ENCODE measurements around the gene URGCP. TPM values are rescaled to one million over a fixed set of nuclear protein-coding genes. Genes with fewer than 3 reads are reported as not detected.

The URGCP gene
- total RNA-seq, 1 experiment from 2014 or later: 29.8 TPM

DNA sequence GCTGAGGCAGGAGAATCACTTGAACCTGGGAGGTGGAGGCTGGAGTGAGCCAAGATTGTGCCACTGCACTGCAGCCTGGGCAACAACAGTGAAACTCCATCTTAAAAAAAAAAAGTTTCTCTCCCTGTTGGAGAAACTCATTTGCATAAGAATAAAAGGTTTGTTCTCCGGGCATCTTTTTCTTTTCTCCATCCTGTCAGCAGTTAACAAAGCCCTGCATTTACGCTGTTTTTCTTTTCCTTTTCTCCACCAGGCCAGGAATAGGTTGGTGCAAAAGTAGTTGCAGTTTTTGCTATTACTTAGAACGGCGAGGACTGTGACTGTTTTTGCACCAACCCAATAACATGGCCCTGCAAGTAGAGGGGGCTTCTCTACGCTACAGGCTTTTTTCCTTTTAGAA, 9.5 kb upstream of the URGCP start:
- H3K4me1 ChIP-seq (ENCODE audit: insufficient read depth, low read length): no peaks in the 10 kb centered on the region
- no peaks in the 10 kb centered on the region for H3K79me2 ChIP-seq (ENCODE audit: low read length)
- DNase-seq (no peak), ATAC-seq (no peak)
- H3K4me2 ChIP-seq (ENCODE audit: low read length): no peak overlapping the region
- no peaks in the 10 kb centered on the region for H3K27me3 ChIP-seq (ENCODE audit: low read length)
- intact Hi-C loops (cut with micrococcal nuclease): no loop called here
- H3K27ac ChIP-seq (ENCODE audit: low read length): no peak overlapping the region
- no TSS peak for BruUV-seq (replicated peaks)
- H4K20me1 ChIP-seq (ENCODE audit: low read length): no peaks in the 10 kb centered on the region
- TF ChIP-seq, protein P1, sequence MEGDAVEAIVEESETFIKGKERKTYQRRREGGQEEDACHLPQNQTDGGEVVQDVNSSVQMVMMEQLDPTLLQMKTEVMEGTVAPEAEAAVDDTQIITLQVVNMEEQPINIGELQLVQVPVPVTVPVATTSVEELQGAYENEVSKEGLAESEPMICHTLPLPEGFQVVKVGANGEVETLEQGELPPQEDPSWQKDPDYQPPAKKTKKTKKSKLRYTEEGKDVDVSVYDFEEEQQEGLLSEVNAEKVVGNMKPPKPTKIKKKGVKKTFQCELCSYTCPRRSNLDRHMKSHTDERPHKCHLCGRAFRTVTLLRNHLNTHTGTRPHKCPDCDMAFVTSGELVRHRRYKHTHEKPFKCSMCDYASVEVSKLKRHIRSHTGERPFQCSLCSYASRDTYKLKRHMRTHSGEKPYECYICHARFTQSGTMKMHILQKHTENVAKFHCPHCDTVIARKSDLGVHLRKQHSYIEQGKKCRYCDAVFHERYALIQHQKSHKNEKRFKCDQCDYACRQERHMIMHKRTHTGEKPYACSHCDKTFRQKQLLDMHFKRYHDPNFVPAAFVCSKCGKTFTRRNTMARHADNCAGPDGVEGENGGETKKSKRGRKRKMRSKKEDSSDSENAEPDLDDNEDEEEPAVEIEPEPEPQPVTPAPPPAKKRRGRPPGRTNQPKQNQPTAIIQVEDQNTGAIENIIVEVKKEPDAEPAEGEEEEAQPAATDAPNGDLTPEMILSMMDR (conservative IDR thresholded peaks at IDR 0.05; ENCODE audit: low read depth, low read length): no peak
- no peak for TF ChIP-seq EZH2phosphoT487 (IDR thresholded peaks at IDR 0.05; ENCODE audit: borderline replicate concordance, low read length)
- no peak for TF ChIP-seq EZH2 (IDR thresholded peaks at IDR 0.05; ENCODE audit: low read length, unreplicated experiment)
- ChIA-PET CTCF (interaction anchor here (0.6 kb wide), 1 partner anchor 24 kb away, joined by 4 read pairs; no protein-coding TSS in a partner anchor), POLR2A (ENCODE audit: unreplicated experiment) (no interaction called here)
- H3F3A ChIP-seq (ENCODE audit: low read length, unreplicated experiment): no peaks in the 10 kb centered on the region
- no peaks in the 10 kb centered on the region for H3K9me3 ChIP-seq (ENCODE audit: low read length)
- H2AFZ ChIP-seq (ENCODE audit: low read length): no peak overlapping the region
- H3K9ac ChIP-seq (ENCODE audit: low read length): no peak overlapping the region
- H3K9me2 ChIP-seq (replicated peaks; ENCODE audit: low read length): no peaks in the 10 kb centered on the region
- H3K4me3 ChIP-seq (ENCODE audit: low read length): no peak overlapping the region
- no peaks in the 10 kb centered on the region for H3K36me3 ChIP-seq (ENCODE audit: low read depth, low read length)

DNA sequence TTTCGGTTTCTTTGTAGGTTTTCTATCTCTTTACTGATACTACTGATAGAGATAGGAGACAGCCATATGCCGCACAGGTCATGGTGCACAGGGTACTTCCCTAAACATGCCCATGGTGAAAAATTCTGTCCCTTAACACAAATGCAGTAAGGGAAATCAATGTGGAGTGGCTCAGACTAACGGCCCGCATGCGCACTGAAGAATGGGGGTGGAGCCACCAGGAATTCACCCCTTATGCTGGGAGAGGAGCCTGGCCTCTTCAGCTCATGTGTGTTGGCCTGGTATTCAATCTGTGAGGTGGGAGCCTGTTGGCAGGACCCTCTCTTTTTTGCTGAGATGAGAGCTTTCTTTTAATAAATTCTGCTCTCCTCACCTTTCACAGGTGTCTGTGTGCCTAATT, 8.4 kb upstream of the URGCP start:
- POLR2A ChIA-PET (ENCODE audit: unreplicated experiment): no interaction called here
- Histone ChIP-seq H3K9me3 (ENCODE audit: low read length) (no peaks in the 10 kb centered on the region), H4K20me1 (ENCODE audit: low read length) (no peaks in the 10 kb centered on the region), H3K4me1 (ENCODE audit: insufficient read depth, low read length) (no peaks in the 10 kb centered on the region), H3K36me3 (ENCODE audit: low read depth, low read length) (no peaks in the 10 kb centered on the region), H3K27ac (ENCODE audit: low read length) (no peak overlapping the region), H3K9me2 (replicated peaks; ENCODE audit: low read length) (no peaks in the 10 kb centered on the region), H3K79me2 (ENCODE audit: low read length) (no peaks in the 10 kb centered on the region), H3K27me3 (ENCODE audit: low read length) (no peaks in the 10 kb centered on the region), H3F3A (ENCODE audit: low read length, unreplicated experiment) (no peaks in the 10 kb centered on the region), H3K4me3 (ENCODE audit: low read length) (no peak overlapping the region), H2AFZ (ENCODE audit: low read length) (no peak overlapping the region), H3K9ac (ENCODE audit: low read length) (no peak overlapping the region), H3K4me2 (ENCODE audit: low read length) (no peak overlapping the region)
- TF ChIP-seq EZH2phosphoT487 (IDR thresholded peaks at IDR 0.05; ENCODE audit: borderline replicate concordance, low read length) (no peak), EZH2 (IDR thresholded peaks at IDR 0.05; ENCODE audit: low read length, unreplicated experiment) (no peak)
- TF ChIP-seq, protein P1 (conservative IDR thresholded peaks at IDR 0.05; ENCODE audit: low read depth, low read length): no peak
- BruUV-seq (replicated peaks): no TSS peak
- DNase-seq (no peak), ATAC-seq (no peak)
- intact Hi-C loops (cut with micrococcal nuclease): no loop called here
- CTCF ChIA-PET: no interaction called here

DNA sequence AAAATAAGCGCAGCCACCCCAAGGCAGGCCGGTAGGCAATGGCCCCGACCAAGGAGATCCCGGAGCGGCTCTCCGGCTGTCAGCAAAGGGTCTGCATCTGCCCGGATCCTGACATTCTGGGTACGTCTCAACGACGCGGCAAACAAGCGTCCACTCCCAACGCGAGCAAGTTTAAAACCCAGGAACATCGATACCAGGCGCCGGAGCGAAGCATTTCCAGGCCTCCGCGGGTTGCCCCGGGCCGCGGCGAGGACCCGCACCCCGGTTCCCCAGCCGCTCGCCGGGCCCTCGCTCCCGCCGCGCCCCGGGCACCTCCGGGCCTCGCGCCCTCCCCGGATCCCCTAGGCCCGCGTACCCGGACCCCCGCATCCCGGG, 453 bp downstream of the URGCP start:
- Histone ChIP-seq H3F3A (ENCODE audit: low read length, unreplicated experiment) (no peaks in the 10 kb centered on the region), H3K36me3 (ENCODE audit: low read depth, low read length) (no peaks in the 10 kb centered on the region), H3K27me3 (ENCODE audit: low read length) (no peaks in the 10 kb centered on the region), H3K9ac (ENCODE audit: low read length) (peak overlapping the region; percentile 87), H3K4me2 (ENCODE audit: low read length) (peak overlapping the region; percentile 91), H3K4me1 (ENCODE audit: insufficient read depth, low read length) (peaks cover 26% of the 10 kb centered on the region), H3K9me3 (ENCODE audit: low read length) (no peaks in the 10 kb centered on the region), H3K27ac (ENCODE audit: low read length) (peak overlapping the region; percentile 50), H2AFZ (ENCODE audit: low read length) (peak overlapping the region; percentile 69; the same call in 1 of the 2 replicates), H3K4me3 (ENCODE audit: low read length) (peak overlapping the region; percentile 76), H3K9me2 (replicated peaks; ENCODE audit: low read length) (no peaks in the 10 kb centered on the region), H3K79me2 (ENCODE audit: low read length) (peaks cover 51% of the 10 kb centered on the region), H4K20me1 (ENCODE audit: low read length) (peaks cover 12% of the 10 kb centered on the region; the same call in 1 of the 2 replicates)
- ATAC-seq: peak; percentile 42
- POLR2A ChIA-PET (ENCODE audit: unreplicated experiment): no interaction called here
- CTCF ChIA-PET: interaction anchor here (1.1 kb wide), 1 partner anchor 37 kb away, joined by 3 read pairs; the partner anchor contains the start of gene MRPS24
- DNase-seq: peak; percentile 14
- TF ChIP-seq EZH2phosphoT487 (IDR thresholded peaks at IDR 0.05; ENCODE audit: borderline replicate concordance, low read length) (no peak), EZH2 (IDR thresholded peaks at IDR 0.05; ENCODE audit: low read length, unreplicated experiment) (no peak)
- TF ChIP-seq, protein P1 (conservative IDR thresholded peaks at IDR 0.05; ENCODE audit: low read depth, low read length): no peak
- intact Hi-C loops (cut with micrococcal nuclease): loop anchor here (2.0 kb wide), 1 partner anchor 33 kb away; no protein-coding TSS in a partner anchor
- BruUV-seq (replicated peaks): no TSS peak
